K562 (cell line): Measurements from ENCODE around the gene ING5.

Source experiments
- BCOR ChIP-seq: fragments of 450-650 bp; IDR thresholded peaks from 2 replicates; pipeline ENCODE4 v1.6.1; 2016
- IFI16 ChIP-seq: fragments of 250-450 bp; sonication (Bioruptor Pico); IDR thresholded peaks from 2 replicates; pipeline ENCODE4 v2.1.2; 2022; ENCODE audit warnings: mild to moderate bottlenecking, inconsistent platforms
- KDM5B ChIP-seq: fragments of 200-600 bp; sonication (generic); IDR thresholded peaks from 2 replicates; pipeline ENCODE4 v1.6.1; 2012; ENCODE audit warnings: low read depth, mild to moderate bottlenecking, moderate library complexity, low read length, control low read depth, inconsistent platforms; ENCODE audit not compliant: insufficient replicate concordance
- NCOA2 ChIP-seq, 2 experiments: fragments of 450-650 bp; IDR thresholded peaks; 2 replicates each; pipeline ENCODE4 v1.6.1; 2018; ENCODE audit warnings: mild to moderate bottlenecking in 2 of 2, moderate library complexity in 1 of 2; ENCODE audit not compliant: partially characterized antibody in 2 of 2
- NFYB ChIP-seq: IDR thresholded peaks from 2 replicates; pipeline ENCODE4 v1.6.1; 2011; ENCODE audit warnings: mild to moderate bottlenecking, moderate library complexity; ENCODE audit not compliant: insufficient read length; ENCODE audit errors: extremely low read depth
- TAF1 ChIP-seq: IDR thresholded peaks from 2 replicates; pipeline ENCODE4 v1.6.1; 2011; ENCODE audit warnings: mild to moderate bottlenecking, low read length, moderate library complexity; ENCODE audit not compliant: insufficient read depth, control insufficient read depth, severe bottlenecking; ENCODE audit errors: extremely low read depth
- TF ChIP-seq, protein P1 (sequence below): sonication (generic); formaldehyde crosslinking; IDR thresholded peaks from 2 replicates; pipeline ENCODE4 v1.9.0; 2022; ENCODE audit warnings: mild to moderate bottlenecking, missing genetic modification reagents
- TF ChIP-seq, protein P2 (sequence below): conservative IDR thresholded peaks from 2 replicates; pipeline ENCODE4 v1.6.1; 2011; ENCODE audit warnings: low read depth, mild to moderate bottlenecking, low read length; ENCODE audit not compliant: control insufficient read depth
- TF ChIP-seq, protein P3 (sequence below), 2 experiments: fragments of 450-650 bp in 1 of 2; sonication (generic) in 1 of 2; formaldehyde crosslinking in 1 of 2; IDR thresholded peaks in 1 of 2; conservative IDR thresholded peaks in 1 of 2; 2 replicates each; pipeline versions ENCODE4 v1.6.1 to v1.8.1; 2016 to 2023; ENCODE audit warnings: mild to moderate bottlenecking in 2 of 2, moderate library complexity in 2 of 2, inconsistent platforms in 1 of 2, missing genetic modification reagents in 1 of 2

DNA sequence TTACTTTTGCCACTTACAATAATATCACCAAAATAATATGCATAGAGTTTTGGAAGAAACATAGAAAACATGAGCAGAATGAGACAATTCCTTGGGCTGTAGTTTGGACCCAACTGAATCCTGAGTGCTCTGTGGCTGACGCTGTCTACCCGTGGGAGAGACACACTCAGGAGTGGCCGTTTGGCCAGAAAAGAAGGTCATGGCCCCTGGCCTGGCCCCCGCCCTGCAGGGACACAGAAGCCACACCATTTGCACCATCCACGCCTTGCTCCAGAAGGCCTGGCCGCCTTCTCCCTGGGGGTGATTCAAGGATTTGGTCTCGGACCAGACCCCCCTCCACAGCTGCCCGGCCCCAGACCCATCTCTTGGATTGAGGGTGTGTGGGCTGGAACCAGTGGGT lies 26.2 kb downstream of the ING5 start:
- TF ChIP-seq KDM5B, result no peak
- TF ChIP-seq, protein P1, sequence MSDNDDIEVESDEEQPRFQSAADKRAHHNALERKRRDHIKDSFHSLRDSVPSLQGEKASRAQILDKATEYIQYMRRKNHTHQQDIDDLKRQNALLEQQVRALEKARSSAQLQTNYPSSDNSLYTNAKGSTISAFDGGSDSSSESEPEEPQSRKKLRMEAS (CRISPR knock-in tag), result no peak
- TF ChIP-seq, protein P2, sequence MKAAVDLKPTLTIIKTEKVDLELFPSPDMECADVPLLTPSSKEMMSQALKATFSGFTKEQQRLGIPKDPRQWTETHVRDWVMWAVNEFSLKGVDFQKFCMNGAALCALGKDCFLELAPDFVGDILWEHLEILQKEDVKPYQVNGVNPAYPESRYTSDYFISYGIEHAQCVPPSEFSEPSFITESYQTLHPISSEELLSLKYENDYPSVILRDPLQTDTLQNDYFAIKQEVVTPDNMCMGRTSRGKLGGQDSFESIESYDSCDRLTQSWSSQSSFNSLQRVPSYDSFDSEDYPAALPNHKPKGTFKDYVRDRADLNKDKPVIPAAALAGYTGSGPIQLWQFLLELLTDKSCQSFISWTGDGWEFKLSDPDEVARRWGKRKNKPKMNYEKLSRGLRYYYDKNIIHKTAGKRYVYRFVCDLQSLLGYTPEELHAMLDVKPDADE, result no peak
- TF ChIP-seq, protein P3, sequence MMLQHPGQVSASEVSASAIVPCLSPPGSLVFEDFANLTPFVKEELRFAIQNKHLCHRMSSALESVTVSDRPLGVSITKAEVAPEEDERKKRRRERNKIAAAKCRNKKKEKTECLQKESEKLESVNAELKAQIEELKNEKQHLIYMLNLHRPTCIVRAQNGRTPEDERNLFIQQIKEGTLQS (IDR thresholded peaks at IDR 0.05), result no peak
- TF ChIP-seq, protein P3 (CRISPR knock-in tag; conservative IDR thresholded peaks at IDR 0.05), result no peak
- no peak for TF ChIP-seq BCOR
- TF ChIP-seq NCOA2 (IDR thresholded peaks at IDR 0.05; ENCODE audit: partially characterized antibody in 2 of 2), result no peak
- TF ChIP-seq NFYB, result no peak
- TF ChIP-seq IFI16 (CRISPR knock-in tag), result no peak
- TF ChIP-seq TAF1, result no peak
